HepG2 (cell line): ENCODE measurements around the gene PBX2. TPM values are rescaled to one million over a fixed set of nuclear protein-coding genes. Genes with fewer than 3 reads are reported as not detected.

ENCODE experiments used
- AFF4 ChIP-seq: sonication (generic); formaldehyde crosslinking; IDR thresholded peaks from 2 replicates; pipeline ENCODE4 v1.4.0; 2020; ENCODE audit warnings: missing genetic modification reagents
- GMEB1 ChIP-seq: sonication (generic); formaldehyde crosslinking; IDR thresholded peaks from 2 replicates; pipeline ENCODE4 v1.5.1; 2020; ENCODE audit warnings: missing genetic modification reagents, mild to moderate bottlenecking, borderline replicate concordance
- HMGXB3 ChIP-seq: sonication (generic); formaldehyde crosslinking; IDR thresholded peaks from 2 replicates; pipeline ENCODE4 v1.4.0; 2020; ENCODE audit warnings: missing genetic modification reagents, borderline replicate concordance
- HOXA3 ChIP-seq: sonication (generic); formaldehyde crosslinking; IDR thresholded peaks from 2 replicates; pipeline ENCODE4 v1.5.0; 2020; ENCODE audit warnings: missing genetic modification reagents
- KAT7 ChIP-seq: IDR thresholded peaks from 2 replicates; pipeline ENCODE4 v1.6.1; 2018; ENCODE audit warnings: borderline replicate concordance, missing compliant biosample characterization
- MATR3 ChIP-seq: sonication (generic); formaldehyde crosslinking; IDR thresholded peaks from 2 replicates; pipeline ENCODE4 v1.4.0; 2020; ENCODE audit warnings: missing genetic modification reagents
- STAG1 ChIP-seq: sonication (generic); formaldehyde crosslinking; IDR thresholded peaks from 2 replicates; pipeline ENCODE4 v1.4.0; 2020; ENCODE audit warnings: missing genetic modification reagents
- ZBTB49 ChIP-seq: sonication (generic); formaldehyde crosslinking; IDR thresholded peaks from 2 replicates; pipeline ENCODE4 v1.4.0; 2020; ENCODE audit warnings: missing genetic modification reagents, borderline replicate concordance
- ZBTB7B ChIP-seq: sonication (generic); formaldehyde crosslinking; IDR thresholded peaks from 2 replicates; pipeline ENCODE4 v1.4.0; 2020; ENCODE audit warnings: missing genetic modification reagents
- ZMAT3 ChIP-seq: sonication (generic); formaldehyde crosslinking; conservative IDR thresholded peaks from 2 replicates; pipeline ENCODE4 v1.7.0; 2021; ENCODE audit warnings: missing genetic modification reagents
- ZNF34 ChIP-seq: sonication (generic); formaldehyde crosslinking; IDR thresholded peaks from 2 replicates; pipeline ENCODE4 v1.4.0; 2020; ENCODE audit warnings: mild to moderate bottlenecking, missing genetic modification reagents, borderline replicate concordance
- ZNF710 ChIP-seq: sonication (generic); formaldehyde crosslinking; IDR thresholded peaks from 2 replicates; pipeline ENCODE4 v1.5.0; 2020; ENCODE audit warnings: mild to moderate bottlenecking, missing genetic modification reagents, borderline replicate concordance
- polyA plus RNA-seq, 8 experiments: library from polyadenylated mRNA; depleted of rRNA in 3 of 8; stranded (reverse) in 7 of 8; unstranded in 1 of 8; fragments of >200 nt; fragmentation: Illumina TruSeq in 4 of 8; extraction: Trizol in 4 of 8; gene quantifications; 2 replicates each; pipeline versions ENCODE4 v1.2.1 to v1.2.3, GENCODE V29; 2011 to 2016; ENCODE audit warnings: low read depth in 4 of 8, missing spikeins in 1 of 8, mixed read lengths in 1 of 8; ENCODE audit not compliant: insufficient read depth in 1 of 8
- total RNA-seq, 5 experiments: library from RNA; depleted of rRNA; stranded (reverse); fragments of >200 nt; fragmentation: Illumina TruSeq; extraction: Trizol; gene quantifications; 2 replicates each; pipeline ENCODE4 v1.2.3, GENCODE V29; 2016; ENCODE audit warnings: low read depth in 1 of 5

Gene PBX2
- total and polyA plus RNA-seq, 2 of the 13 experiments (the other 11 are each of a cell fraction or from before 2014, with no cell fraction given): 42.3 to 77.8 TPM

- TF ChIP-seq ZBTB49 (CRISPR knock-in tag): no peak
- TF ChIP-seq STAG1 (CRISPR knock-in tag): peak; percentile 21; the same call in 1 of the 2 replicates
- TF ChIP-seq AFF4 (CRISPR knock-in tag): no peak; the same call in 1 of the 2 replicates
- peak; percentile 83 for TF ChIP-seq ZNF710 (CRISPR knock-in tag)
- no peak; the same call in 1 of the 2 replicates for TF ChIP-seq KAT7 (CRISPR knock-in tag)
- peak; percentile 85 for TF ChIP-seq HMGXB3 (CRISPR knock-in tag)
- peak; percentile 89 for TF ChIP-seq GMEB1 (CRISPR knock-in tag)
- peak; percentile 92 for TF ChIP-seq ZNF34
- TF ChIP-seq HOXA3 (CRISPR knock-in tag): peak; percentile 89
- TF ChIP-seq ZBTB7B (CRISPR knock-in tag): peak; percentile 72
- TF ChIP-seq MATR3 (CRISPR knock-in tag): no peak
- TF ChIP-seq ZMAT3: peak; percentile 31; the same call in 1 of the 2 replicates
Observed at GRCh38 chr6:32153564-32154513, 36.2 kb downstream of the PBX2 start, which contains the start of gene PPT2 (continued).
